Adrenal gland (tissue), 12 donors: ENCODE measurements around the gene MTAP. TPM values are rescaled to one million over a fixed set of nuclear protein-coding genes. Genes with fewer than 3 reads are reported as not detected.

Source experiments
- DNase-seq, 7 donors: peaks; one replicate each; pipeline ENCODE4 v3.0.0-alpha.2; 2019 to 2020
- H3K27ac ChIP-seq, 5 donors: fragments of 200-600 bp; sonication (generic) in 4 of 5; 1 replicate in 3 of 5; 2 replicates in 2 of 5; pipeline versions ENCODE4 v1.5.1 to v1.8.0; 2016 to 2020; ENCODE audit warnings: mild to moderate bottlenecking in 1 of 5
- H3K27me3 ChIP-seq: fragments of 200-600 bp; 2 replicates; pipeline ENCODE4 v1.8.0; 2021
- H3K36me3 ChIP-seq, 2 donors: fragments of 200-600 bp; replicated peaks in 1 of 2; 1 replicate in 1 of 2; 2 replicates in 1 of 2; pipeline versions ENCODE4 v1.5.1 to v1.8.0; 2018 to 2022
- H3K4me1 ChIP-seq, 2 donors: fragments of 200-600 bp; replicated peaks in 1 of 2; 1 replicate in 1 of 2; 2 replicates in 1 of 2; pipeline versions ENCODE4 v1.5.1 to v1.8.0; 2018 to 2021
- H3K4me3 ChIP-seq, 4 donors: fragments of 200-600 bp; sonication (generic) in 3 of 4; one replicate each; pipeline ENCODE4 v1.5.1; 2016 to 2018
- H3K9me3 ChIP-seq, 3 donors: fragments of 200-600 bp; sonication (generic) in 1 of 3; replicated peaks in 1 of 3; 1 replicate in 2 of 3; 2 replicates in 1 of 3; pipeline versions ENCODE4 v1.5.1 to v1.8.0; 2016 to 2021
- CTCF ChIP-seq, 6 experiments: fragments of 450-650 bp in 4 of 6; fragments of 200-600 bp in 2 of 6; sonication (generic) in 1 of 6; IDR thresholded peaks; 1 replicate in 5 of 6; 2 replicates in 1 of 6; pipeline versions ENCODE4 v1.5.1 to v1.8.0; 2016 to 2021; ENCODE audit warnings: antibody characterized with exemption in 6 of 6, mild to moderate bottlenecking in 2 of 6, moderate library complexity in 1 of 6
- POLR2A ChIP-seq, 2 donors: fragments of 450-650 bp; IDR thresholded peaks; one replicate each; pipeline ENCODE4 v1.6.1; 2017; ENCODE audit warnings: antibody characterized with exemption in 2 of 2, mild to moderate bottlenecking in 2 of 2, moderate library complexity in 1 of 2
- WGBS, 4 donors: extraction: QIAGEN DNeasy Blood & Tissue Kit in 2 of 4; methylation state at CpG; one replicate each; pipeline versions ENCODE4 v1.1.5 to v1.1.7; 2013 to 2017; 5-methylcytosine and 5-hydroxymethylcytosine counted together
- intact Hi-C, 2 donors: fragments of 100-400 bp; cut with DNase I; formaldehyde crosslinking; loops; one replicate each; pipeline versions ENCODE4 v1.14.1 to v1.15.0; 2022 to 2023
- polyA plus RNA-seq, 3 donors: library from polyadenylated mRNA; stranded (reverse); fragments of 200-250 nt in 2 of 3; fragments of 350-450 nt in 1 of 3; fragmentation: Illumina TruSeq in 1 of 3; extraction: RNeasy Lipid Tissue Mini Kit (QIAGEN cat#74804) in 1 of 3; gene quantifications; one replicate each; pipeline ENCODE4 v1.2.3, GENCODE V29; 2013 to 2014
- total RNA-seq, 9 donors: library from RNA; depleted of rRNA in 4 of 9; stranded (reverse); fragments of >200 nt in 4 of 9; fragments of 120-200 nt in 1 of 9; fragmentation: NEBNext Ultra II Directional in 1 of 9; extraction: Animal tissue kit (Norgen Biotek cat#: 25700) in 1 of 9; gene quantifications; one replicate each; pipeline versions ENCODE4 v1.1.0 to v1.2.4, GENCODE V29; 2013 to 2023
- donor health status: healthy with polysubstance abuse.
- donor health status: Bipolar disorder and iron deficiency.
- donor health status: DM: yes; HTN: yes; CAD: no.
- donor health status: DM: no; HTN: no; CAD: no.
- donor health status: DM: no; HTN: no; CAD: no.
- donor health status: DM: yes; HTN: yes; CAD: no.

The MTAP gene
- total and polyA plus RNA-seq, 12 donors = 6.4 to 38.2 (median 21.9) TPM

GRCh38 chr9:21965401-21965951 lies 163.0 kb downstream of the MTAP start:
- TF ChIP-seq CTCF (IDR thresholded peaks at IDR 0.05) (peak in 5 of 6 experiments; percentile 12 to 46 (median 36)), POLR2A (IDR thresholded peaks at IDR 0.05) (no peak)
- Histone ChIP-seq H3K4me1 (peaks cover 0 to 13% of the 10 kb centered on the region in 2 donors), H3K4me3 (peak overlapping the region in 1 of 4 donors; percentile 44), H3K36me3 (no peaks in the 10 kb centered on the region), H3K27me3 (peaks cover 58% of the 10 kb centered on the region), H3K9me3 (no peaks in the 10 kb centered on the region), H3K27ac (peak overlapping the region in 1 of 5 donors; percentile 1)
- WGBS, 4 donors = 3 to 6% (median 3%) methylated on average over 20 to 30 of the region's 30 CpGs
- DNase-seq = peak; percentile 36 to 72 (median 68)
- intact Hi-C loops = no loop called here

GRCh38 chr9:21966140-21966851 lies 163.9 kb downstream of the MTAP start:
- intact Hi-C loops = no loop called here
- H3K9me3 ChIP-seq = no peaks in the 10 kb centered on the region
- DNase-seq = no peak
- H3K4me3 ChIP-seq = no peak overlapping the region
- TF ChIP-seq CTCF (IDR thresholded peaks at IDR 0.05) = no peak
- TF ChIP-seq POLR2A (IDR thresholded peaks at IDR 0.05) = no peak
- H3K4me1 ChIP-seq = peaks cover 0 to 13% of the 10 kb centered on the region in 2 donors
- H3K27me3 ChIP-seq = peaks cover 66% of the 10 kb centered on the region
- no peaks in the 10 kb centered on the region for H3K36me3 ChIP-seq
- 20 to 22% (median 21%) methylated on average over 15 of the region's 15 CpGs for WGBS, 4 donors
- no peak overlapping the region for H3K27ac ChIP-seq

- Histone ChIP-seq H3K36me3 (no peaks in the 10 kb centered on the region), H3K4me1 (peaks cover 0 to 13% of the 10 kb centered on the region in 2 donors), H3K4me3 (no peak overlapping the region), H3K27ac (no peak overlapping the region), H3K9me3 (no peaks in the 10 kb centered on the region), H3K27me3 (peaks cover 75% of the 10 kb centered on the region)
- TF ChIP-seq POLR2A (IDR thresholded peaks at IDR 0.05) (no peak), CTCF (IDR thresholded peaks at IDR 0.05) (no peak)
- intact Hi-C loops = no loop called here
- 19 to 24% (median 19%) methylated on average over 18 to 19 of the region's 19 CpGs for WGBS, 4 donors
- no peak for DNase-seq
Observed at GRCh38 chr9:21967169-21967568, 164.7 kb downstream of the MTAP start.

GRCh38 chr9:21967702-21968101 lies 165.3 kb downstream of the MTAP start:
- H3K4me3 ChIP-seq = no peak overlapping the region
- H3K36me3 ChIP-seq = no peaks in the 10 kb centered on the region
- H3K27me3 ChIP-seq = peaks cover 80% of the 10 kb centered on the region
- 27 to 33% (median 32%) methylated on average over 10 of the region's 10 CpGs for WGBS, 4 donors
- no peak overlapping the region for H3K27ac ChIP-seq
- peaks cover 0 to 13% of the 10 kb centered on the region in 2 donors for H3K4me1 ChIP-seq
- intact Hi-C loops = no loop called here
- H3K9me3 ChIP-seq = no peaks in the 10 kb centered on the region
- no peak for DNase-seq
- TF ChIP-seq CTCF (IDR thresholded peaks at IDR 0.05) (no peak), POLR2A (IDR thresholded peaks at IDR 0.05) (no peak)
